HG03521 (cell line): ENCODE data around the gene JAM2.
A peak's percentile ranks its signal among the peaks of the same experiment; 100 is the strongest.
"Not testable (repeated sequence)": the region's sequence is repeated elsewhere in the genome, so short reads cannot be mapped to it uniquely, and the experiment has no call there.

Experiments used
- ATAC-seq: cut with Tn5 transposase; IDR thresholded peaks from one replicate; pipeline ENCODE4 v1.9.1; 2021; ENCODE audit warnings: mild to moderate bottlenecking, moderate library complexity; ENCODE audit not compliant: unreplicated experiment

JAM2 gene

GRCh38 chr21:25638660-25639550 is at the start of gene JAM2:
Gene JAM2, plus strand, starts transcription at chr21:25639258. Its CDS starts 564 bp downstream, at chr21:25639822.
- peak; percentile 34 for ATAC-seq

GRCh38 chr21:25589887-25590286 is 49.2 kb upstream of the JAM2 start:
- ATAC-seq: no peak

GRCh38 chr21:25607151-25608043 is 31.7 kb upstream of the JAM2 start, which contains the start of gene MRPL39:
Gene MRPL39, minus strand, starts transcription at chr21:25607481. Its CDS starts 6 bp downstream, at chr21:25607475.
- peak; percentile 96 for ATAC-seq

- ATAC-seq: peak; percentile 67
Measured at GRCh38 chr21:25608044-25608737, 30.9 kb upstream of the JAM2 start.

- no peak for ATAC-seq
Measured at GRCh38 chr21:25614441-25614840, 24.6 kb upstream of the JAM2 start.

- ATAC-seq: no peak
Measured at GRCh38 chr21:25615880-25616279, 23.2 kb upstream of the JAM2 start.

- ATAC-seq: no peak
Measured at GRCh38 chr21:25619198-25619597, 19.9 kb upstream of the JAM2 start.

- ATAC-seq: no peak
Measured at GRCh38 chr21:25624511-25624910, 14.5 kb upstream of the JAM2 start.

- no peak for ATAC-seq
Measured at GRCh38 chr21:25625036-25625435, 14.0 kb upstream of the JAM2 start.

- not testable (repeated sequence) for ATAC-seq
Measured at GRCh38 chr21:25625776-25626555, 13.1 kb upstream of the JAM2 start.

- ATAC-seq: no peak
Measured at GRCh38 chr21:25626757-25627156, 12.3 kb upstream of the JAM2 start.

GRCh38 chr21:25632296-25632695 is 6.8 kb upstream of the JAM2 start:
- no peak for ATAC-seq

GRCh38 chr21:25635310-25635709 is 3.7 kb upstream of the JAM2 start:
- no peak for ATAC-seq

- no peak for ATAC-seq
Measured at GRCh38 chr21:25636727-25637126, 2.3 kb upstream of the JAM2 start.

GRCh38 chr21:25637851-25638659 is 1.0 kb upstream of the JAM2 start:
- no peak for ATAC-seq

- ATAC-seq: peak; percentile 63
Measured at GRCh38 chr21:25639551-25640201, 618 bp downstream of the JAM2 start.

- peak; percentile 21 for ATAC-seq
Measured at GRCh38 chr21:25640202-25640942, 1.3 kb downstream of the JAM2 start.

- ATAC-seq: no peak
Measured at GRCh38 chr21:25640943-25641292, 1.9 kb downstream of the JAM2 start.
